NB4 (cell line): Measurements from ENCODE around the gene SUN2.

Experiments used
- CTCF ChIP-seq: IDR thresholded peaks from one replicate; pipeline ENCODE4 v1.5.1; 2012; ENCODE audit warnings: low read depth, low read length
- MYC ChIP-seq: IDR thresholded peaks from 2 replicates; pipeline ENCODE4 v1.6.1; 2011; ENCODE audit warnings: low read depth, low read length

DNA sequence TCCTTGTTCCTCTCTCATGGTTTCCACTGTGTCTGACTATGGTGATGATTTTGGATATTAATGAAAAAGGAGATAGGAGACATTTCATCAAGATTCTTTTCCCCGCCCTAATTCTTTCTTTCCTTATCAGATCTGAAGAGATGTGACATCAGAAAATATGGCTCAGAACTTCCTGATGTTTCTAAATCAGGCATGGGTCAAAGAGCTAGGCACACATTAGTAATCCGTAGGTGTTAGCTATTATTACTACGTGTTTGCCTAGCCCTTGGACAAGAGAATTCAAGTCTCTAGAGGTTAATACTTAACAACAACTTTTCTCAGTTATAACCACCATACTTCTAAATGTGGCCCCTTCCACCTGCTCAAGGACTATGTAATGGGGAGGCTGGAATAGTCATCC, 60.9 kb downstream of the SUN2 start:
- TF ChIP-seq CTCF (no peak), MYC (no peak)
